GM12878 (cell line): ENCODE data around the gene BCL11A. TPM values are rescaled to one million over a fixed set of nuclear protein-coding genes. Genes with fewer than 3 reads are reported as not detected.

Experiments used
- CREB1 ChIP-seq: IDR thresholded peaks from 2 replicates; pipeline ENCODE4 v1.6.1; 2012; ENCODE audit warnings: low read depth, mild to moderate bottlenecking, inconsistent platforms
- EGR1 ChIP-seq, 2 experiments: IDR thresholded peaks; 1 replicate in 1 of 2; 2 replicates in 1 of 2; pipeline ENCODE4 v1.6.1; 2011 to 2012; ENCODE audit warnings: low read depth in 2 of 2, low read length in 2 of 2, borderline replicate concordance in 1 of 2, mild to moderate bottlenecking in 1 of 2, moderate library complexity in 1 of 2
- HCFC1 ChIP-seq: fragments of 150-350 bp; IDR thresholded peaks from 2 replicates; pipeline ENCODE4 v1.6.1; 2014; ENCODE audit warnings: low read length
- HDGF ChIP-seq: fragments of 450-650 bp; IDR thresholded peaks from 2 replicates; pipeline ENCODE4 v1.6.1; 2016; ENCODE audit warnings: antibody characterized with exemption
- IKZF2 ChIP-seq, 2 experiments: fragments of 450-650 bp; IDR thresholded peaks; 2 replicates each; pipeline ENCODE4 v1.6.1; 2017; ENCODE audit warnings: mild to moderate bottlenecking in 2 of 2, moderate library complexity in 2 of 2
- MYC ChIP-seq: IDR thresholded peaks from 2 replicates; pipeline ENCODE4 v1.6.1; 2011; ENCODE audit warnings: mild to moderate bottlenecking, low read length, moderate library complexity, inconsistent platforms; ENCODE audit not compliant: insufficient read depth, insufficient replicate concordance, insufficient read length, severe bottlenecking
- NRF1 ChIP-seq: conservative IDR thresholded peaks from 2 replicates; pipeline ENCODE4 v1.6.1; 2011; ENCODE audit warnings: mild to moderate bottlenecking, low read depth, low read length, improper control_type of control experiment
- POLR2AphosphoS5 ChIP-seq: IDR thresholded peaks from 2 replicates; pipeline ENCODE4 v1.6.1; 2011; ENCODE audit warnings: mild to moderate bottlenecking, low read length, inconsistent platforms
- RAD21 ChIP-seq: IDR thresholded peaks from 2 replicates; pipeline ENCODE4 v1.6.1; 2011; ENCODE audit warnings: mild to moderate bottlenecking, low read depth, low read length, moderate library complexity; ENCODE audit not compliant: insufficient read depth
- SMAD1 ChIP-seq: fragments of 450-650 bp; IDR thresholded peaks from 2 replicates; pipeline ENCODE4 v1.6.1; 2018; ENCODE audit warnings: mild to moderate bottlenecking, low read depth; ENCODE audit not compliant: partially characterized antibody
- SMC3 ChIP-seq: IDR thresholded peaks from 2 replicates; pipeline ENCODE4 v1.6.1; 2011; ENCODE audit warnings: low read length, improper control_type of control experiment, borderline replicate concordance
- TCF3 ChIP-seq: IDR thresholded peaks from 2 replicates; pipeline ENCODE4 v1.6.1; 2012; ENCODE audit warnings: low read depth, mild to moderate bottlenecking, low read length, borderline replicate concordance; ENCODE audit not compliant: insufficient read depth
- YY1 ChIP-seq: IDR thresholded peaks from 2 replicates; pipeline ENCODE4 v1.6.1; 2011; ENCODE audit warnings: low read depth, mild to moderate bottlenecking, low read length
- ZNF384 ChIP-seq: IDR thresholded peaks from 2 replicates; pipeline ENCODE4 v1.6.1; 2012; ENCODE audit warnings: low read depth, mild to moderate bottlenecking, low read length, improper control_type of control experiment, borderline replicate concordance
- ZZZ3 ChIP-seq: IDR thresholded peaks from 2 replicates; pipeline ENCODE4 v1.6.1; 2011; ENCODE audit warnings: low read depth; ENCODE audit not compliant: control insufficient read depth, insufficient read length
- polyA plus RNA-seq, 11 experiments: library from polyadenylated mRNA; depleted of rRNA in 4 of 11; unstranded in 6 of 11; stranded (reverse) in 5 of 11; fragments of >200 nt; fragmentation: Nextera tagmentation in 4 of 11; fragmentation: Illumina TruSeq in 1 of 11; extraction: Ambion mirVana in 4 of 11; extraction: Trizol in 1 of 11; gene quantifications; 1 replicate in 1 of 11; 2 replicates in 10 of 11; pipeline versions ENCODE4 v1.2.1 to v1.2.3, GENCODE V29; 2011 to 2016; ENCODE audit warnings: inconsistent platforms in 2 of 11, missing spikeins in 2 of 11, low read depth in 1 of 11
- total RNA-seq, 4 experiments: library from RNA; depleted of rRNA in 3 of 4; stranded (reverse); fragments of >200 nt in 3 of 4; fragmentation: Illumina TruSeq in 1 of 4; extraction: Trizol in 1 of 4; gene quantifications; 2 replicates each; pipeline versions ENCODE4 v1.2.1 to v1.2.3, GENCODE V29; 2013 to 2021
- TF ChIP-seq, protein P1 (sequence below): IDR thresholded peaks from 2 replicates; pipeline ENCODE4 v1.6.1; 2011; ENCODE audit warnings: mild to moderate bottlenecking, low read depth, low read length, moderate library complexity; ENCODE audit not compliant: insufficient replicate concordance
- TF ChIP-seq, protein P2 (sequence below): fragments of 450-650 bp; IDR thresholded peaks from 2 replicates; pipeline ENCODE4 v1.6.1; 2017; ENCODE audit warnings: mild to moderate bottlenecking, moderate library complexity
- TF ChIP-seq, protein P3 (sequence below): IDR thresholded peaks from 2 replicates; pipeline ENCODE4 v1.6.1; 2012; ENCODE audit warnings: mild to moderate bottlenecking, low read depth, low read length

The BCL11A gene
- total and polyA plus RNA-seq, 10 of the 15 experiments (the other 5 are each of a cell fraction or from before 2014, with no cell fraction given): 7.5 to 26.6 (median 11.1) TPM; not detected in 1

DNA sequence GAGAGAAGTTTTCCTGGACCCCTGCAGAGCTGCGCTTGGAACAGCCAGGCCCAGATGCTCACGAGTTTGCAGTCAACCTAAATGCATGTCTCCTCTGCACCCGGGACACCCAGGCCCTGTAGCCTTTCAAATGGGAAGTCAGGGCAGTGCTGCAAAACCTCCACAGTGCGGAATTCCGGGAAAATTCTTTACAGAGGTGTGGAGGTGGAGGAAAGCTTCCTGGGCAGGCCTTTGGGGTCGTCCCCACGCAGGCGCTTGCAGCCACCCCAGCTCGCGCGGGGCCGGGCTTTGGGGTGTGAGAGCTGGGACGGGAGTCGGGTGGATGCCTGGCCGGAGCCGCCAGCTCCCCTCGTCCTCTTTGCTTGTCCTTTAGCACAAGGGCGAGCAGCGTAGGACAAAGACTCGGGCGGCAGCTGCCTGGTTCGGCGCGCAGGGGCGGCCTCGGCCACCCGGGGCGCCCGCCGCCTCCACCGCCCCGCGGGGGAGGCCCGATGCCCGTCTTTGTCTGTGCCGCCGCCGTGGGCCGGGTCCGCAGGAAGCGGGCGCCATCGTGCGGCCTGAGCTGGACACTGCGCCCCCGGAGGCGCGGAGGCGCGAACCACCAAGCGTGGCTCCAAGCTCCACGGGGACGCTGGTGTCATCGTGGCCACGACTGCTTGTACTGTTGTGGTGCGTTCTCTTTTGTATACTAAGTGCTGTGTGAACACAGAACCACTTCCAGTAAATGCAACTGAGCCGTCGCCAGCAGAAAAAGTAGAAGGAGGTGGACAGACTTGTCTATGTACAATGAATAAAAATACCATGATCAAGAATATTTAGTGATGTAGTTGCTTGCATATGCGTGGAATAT lies 28.2 kb upstream of the BCL11A start (continued):
- TF ChIP-seq EGR1 (IDR thresholded peaks at IDR 0.05; ENCODE audit: borderline replicate concordance in 1 of 2, low read depth in 2 of 2, low read length in 2 of 2): peak in 1 of 2 experiments; percentile 45; a peak in 2 of 3 replicates
- TF ChIP-seq YY1: peak; percentile 41; the same call in 1 of the 2 replicates
- TF ChIP-seq TCF3: no peak
- TF ChIP-seq HDGF: no peak
- no peak for TF ChIP-seq ZZZ3
- no peak for TF ChIP-seq SMAD1
- TF ChIP-seq IKZF2 (IDR thresholded peaks at IDR 0.05): no peak
- TF ChIP-seq HCFC1: no peak
- TF ChIP-seq POLR2AphosphoS5: no peak
- no peak for TF ChIP-seq NRF1
- no peak for TF ChIP-seq ZNF384
- TF ChIP-seq MYC: no peak
- TF ChIP-seq, protein P1, sequence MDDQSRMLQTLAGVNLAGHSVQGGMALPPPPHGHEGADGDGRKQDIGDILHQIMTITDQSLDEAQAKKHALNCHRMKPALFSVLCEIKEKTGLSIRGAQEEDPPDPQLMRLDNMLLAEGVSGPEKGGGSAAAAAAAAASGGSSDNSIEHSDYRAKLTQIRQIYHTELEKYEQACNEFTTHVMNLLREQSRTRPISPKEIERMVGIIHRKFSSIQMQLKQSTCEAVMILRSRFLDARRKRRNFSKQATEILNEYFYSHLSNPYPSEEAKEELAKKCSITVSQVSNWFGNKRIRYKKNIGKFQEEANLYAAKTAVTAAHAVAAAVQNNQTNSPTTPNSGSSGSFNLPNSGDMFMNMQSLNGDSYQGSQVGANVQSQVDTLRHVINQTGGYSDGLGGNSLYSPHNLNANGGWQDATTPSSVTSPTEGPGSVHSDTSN: no peak
- TF ChIP-seq, protein P2, sequence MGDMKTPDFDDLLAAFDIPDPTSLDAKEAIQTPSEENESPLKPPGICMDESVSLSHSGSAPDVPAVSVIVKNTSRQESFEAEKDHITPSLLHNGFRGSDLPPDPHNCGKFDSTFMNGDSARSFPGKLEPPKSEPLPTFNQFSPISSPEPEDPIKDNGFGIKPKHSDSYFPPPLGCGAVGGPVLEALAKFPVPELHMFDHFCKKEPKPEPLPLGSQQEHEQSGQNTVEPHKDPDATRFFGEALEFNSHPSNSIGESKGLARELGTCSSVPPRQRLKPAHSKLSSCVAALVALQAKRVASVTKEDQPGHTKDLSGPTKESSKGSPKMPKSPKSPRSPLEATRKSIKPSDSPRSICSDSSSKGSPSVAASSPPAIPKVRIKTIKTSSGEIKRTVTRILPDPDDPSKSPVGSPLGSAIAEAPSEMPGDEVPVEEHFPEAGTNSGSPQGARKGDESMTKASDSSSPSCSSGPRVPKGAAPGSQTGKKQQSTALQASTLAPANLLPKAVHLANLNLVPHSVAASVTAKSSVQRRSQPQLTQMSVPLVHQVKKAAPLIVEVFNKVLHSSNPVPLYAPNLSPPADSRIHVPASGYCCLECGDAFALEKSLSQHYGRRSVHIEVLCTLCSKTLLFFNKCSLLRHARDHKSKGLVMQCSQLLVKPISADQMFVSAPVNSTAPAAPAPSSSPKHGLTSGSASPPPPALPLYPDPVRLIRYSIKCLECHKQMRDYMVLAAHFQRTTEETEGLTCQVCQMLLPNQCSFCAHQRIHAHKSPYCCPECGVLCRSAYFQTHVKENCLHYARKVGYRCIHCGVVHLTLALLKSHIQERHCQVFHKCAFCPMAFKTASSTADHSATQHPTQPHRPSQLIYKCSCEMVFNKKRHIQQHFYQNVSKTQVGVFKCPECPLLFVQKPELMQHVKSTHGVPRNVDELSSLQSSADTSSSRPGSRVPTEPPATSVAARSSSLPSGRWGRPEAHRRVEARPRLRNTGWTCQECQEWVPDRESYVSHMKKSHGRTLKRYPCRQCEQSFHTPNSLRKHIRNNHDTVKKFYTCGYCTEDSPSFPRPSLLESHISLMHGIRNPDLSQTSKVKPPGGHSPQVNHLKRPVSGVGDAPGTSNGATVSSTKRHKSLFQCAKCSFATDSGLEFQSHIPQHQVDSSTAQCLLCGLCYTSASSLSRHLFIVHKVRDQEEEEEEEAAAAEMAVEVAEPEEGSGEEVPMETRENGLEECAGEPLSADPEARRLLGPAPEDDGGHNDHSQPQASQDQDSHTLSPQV: peak; percentile 72; the same call in 1 of the 2 replicates
- peak; percentile 71 for TF ChIP-seq SMC3
- TF ChIP-seq, protein P3, sequence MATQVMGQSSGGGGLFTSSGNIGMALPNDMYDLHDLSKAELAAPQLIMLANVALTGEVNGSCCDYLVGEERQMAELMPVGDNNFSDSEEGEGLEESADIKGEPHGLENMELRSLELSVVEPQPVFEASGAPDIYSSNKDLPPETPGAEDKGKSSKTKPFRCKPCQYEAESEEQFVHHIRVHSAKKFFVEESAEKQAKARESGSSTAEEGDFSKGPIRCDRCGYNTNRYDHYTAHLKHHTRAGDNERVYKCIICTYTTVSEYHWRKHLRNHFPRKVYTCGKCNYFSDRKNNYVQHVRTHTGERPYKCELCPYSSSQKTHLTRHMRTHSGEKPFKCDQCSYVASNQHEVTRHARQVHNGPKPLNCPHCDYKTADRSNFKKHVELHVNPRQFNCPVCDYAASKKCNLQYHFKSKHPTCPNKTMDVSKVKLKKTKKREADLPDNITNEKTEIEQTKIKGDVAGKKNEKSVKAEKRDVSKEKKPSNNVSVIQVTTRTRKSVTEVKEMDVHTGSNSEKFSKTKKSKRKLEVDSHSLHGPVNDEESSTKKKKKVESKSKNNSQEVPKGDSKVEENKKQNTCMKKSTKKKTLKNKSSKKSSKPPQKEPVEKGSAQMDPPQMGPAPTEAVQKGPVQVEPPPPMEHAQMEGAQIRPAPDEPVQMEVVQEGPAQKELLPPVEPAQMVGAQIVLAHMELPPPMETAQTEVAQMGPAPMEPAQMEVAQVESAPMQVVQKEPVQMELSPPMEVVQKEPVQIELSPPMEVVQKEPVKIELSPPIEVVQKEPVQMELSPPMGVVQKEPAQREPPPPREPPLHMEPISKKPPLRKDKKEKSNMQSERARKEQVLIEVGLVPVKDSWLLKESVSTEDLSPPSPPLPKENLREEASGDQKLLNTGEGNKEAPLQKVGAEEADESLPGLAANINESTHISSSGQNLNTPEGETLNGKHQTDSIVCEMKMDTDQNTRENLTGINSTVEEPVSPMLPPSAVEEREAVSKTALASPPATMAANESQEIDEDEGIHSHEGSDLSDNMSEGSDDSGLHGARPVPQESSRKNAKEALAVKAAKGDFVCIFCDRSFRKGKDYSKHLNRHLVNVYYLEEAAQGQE: no peak
- peak; percentile 90 for TF ChIP-seq RAD21
- TF ChIP-seq CREB1: no peak
